IMR-90 (cell line): Measurements from ENCODE around the gene CHRD. TPM values are rescaled to one million over a fixed set of nuclear protein-coding genes. Genes with fewer than 3 reads are reported as not detected.
A peak's percentile ranks its signal among the peaks of the same experiment; 100 is the strongest.

Source experiments
- ATAC-seq: fragments of 200-7000 bp; cut with Tn5 transposase; 2 replicates; pipeline ENCODE4 v1.9.1; 2020; ENCODE audit warnings: low read depth, mild to moderate bottlenecking, moderate library complexity
- BruUV-seq: library from RNA; stranded (reverse); fragments of 400-500 nt; replicated peaks from 2 replicates; lab custom pipeline; 2021; lab: Mats Ljungman, UMichigan
- CTCF ChIA-PET: fragments of 300-600 bp; formaldehyde crosslinking; extraction: SDS; loops from one replicate; lab custom pipeline; 2021; ENCODE audit warnings: antibody characterized with exemption; lab: Yijun Ruan, JAX
- POLR2A ChIA-PET: fragments of 300-600 bp; sonication (Branson Sonifier 250); formaldehyde crosslinking; loops from one replicate; lab custom pipeline; 2022; ENCODE audit warnings: antibody characterized with exemption; ENCODE audit not compliant: unreplicated experiment; lab: Charles Lee
- DNase-seq: peaks from one replicate; pipeline ENCODE4 v3.0.0; 2013
- H2AFZ ChIP-seq: replicated peaks from 2 replicates; pipeline ENCODE3; 2013; ENCODE audit warnings: low read length, mild to moderate bottlenecking; ENCODE audit not compliant: poor library complexity
- H2AK5ac ChIP-seq: 2 replicates; pipeline ENCODE4 v1.6.1; 2013; ENCODE audit warnings: low read depth, low read length, inconsistent platforms
- H2AK9ac ChIP-seq: replicated peaks from 2 replicates; pipeline ENCODE3; 2013; ENCODE audit warnings: mild to moderate bottlenecking, low read depth, low read length, moderate library complexity; ENCODE audit not compliant: poor library complexity
- H2BK120ac ChIP-seq: 2 replicates; pipeline ENCODE4 v1.6.1; 2013; ENCODE audit warnings: low read depth, low read length, inconsistent platforms
- H2BK15ac ChIP-seq: 3 replicates; pipeline ENCODE4 v1.6.1; 2013; ENCODE audit warnings: low read depth, low read length, inconsistent platforms
- H2BK20ac ChIP-seq: 2 replicates; pipeline ENCODE4 v1.6.1; 2013; ENCODE audit warnings: low read depth, mild to moderate bottlenecking, inconsistent platforms, low read length, moderate library complexity
- H2BK5ac ChIP-seq: 2 replicates; pipeline ENCODE4 v1.6.1; 2013; ENCODE audit warnings: mild to moderate bottlenecking, low read depth, low read length, inconsistent platforms; ENCODE audit not compliant: poor library complexity, severe bottlenecking
- H3K14ac ChIP-seq: replicated peaks from 2 replicates; pipeline ENCODE4 v1.6.1; 2013; ENCODE audit warnings: low read depth, low read length, inconsistent platforms
- H3K18ac ChIP-seq: 2 replicates; pipeline ENCODE4 v1.6.1; 2013; ENCODE audit warnings: low read depth, low read length, control low read depth
- H3K23ac ChIP-seq: 2 replicates; pipeline ENCODE4 v1.6.1; 2013; ENCODE audit warnings: low read depth, low read length, inconsistent platforms
- H3K27ac ChIP-seq: 2 replicates; pipeline ENCODE4 v1.5.1; 2013; ENCODE audit warnings: mild to moderate bottlenecking, control low read depth, low read length; ENCODE audit not compliant: insufficient read depth
- H3K27me3 ChIP-seq: 2 replicates; pipeline ENCODE4 v1.6.1; 2013; ENCODE audit warnings: low read length; ENCODE audit not compliant: control insufficient read depth, insufficient read depth
- H3K36me3 ChIP-seq: 2 replicates; pipeline ENCODE4 v1.6.1; 2013; ENCODE audit warnings: low read length, mixed read lengths; ENCODE audit not compliant: control insufficient read depth, insufficient read depth
- H3K4ac ChIP-seq: 2 replicates; pipeline ENCODE4 v1.6.1; 2013; ENCODE audit warnings: low read depth, low read length, inconsistent platforms
- H3K4me1 ChIP-seq: 2 replicates; pipeline ENCODE4 v1.6.1; 2013; ENCODE audit warnings: low read length, mixed read lengths; ENCODE audit not compliant: control insufficient read depth, insufficient read depth
- H3K4me2 ChIP-seq: 2 replicates; pipeline ENCODE4 v1.6.1; 2013; ENCODE audit warnings: low read depth, mild to moderate bottlenecking, control low read depth, low read length, moderate library complexity
- H3K4me3 ChIP-seq: 2 replicates; pipeline ENCODE4 v1.5.1; 2013; ENCODE audit warnings: low read depth, mild to moderate bottlenecking, control low read depth, low read length, moderate library complexity; ENCODE audit not compliant: insufficient read depth
- H3K56ac ChIP-seq: 2 replicates; pipeline ENCODE4 v1.6.1; 2013; ENCODE audit warnings: low read length, inconsistent platforms; ENCODE audit not compliant: insufficient read depth; ENCODE audit errors: extremely low read depth
- H3K79me1 ChIP-seq, 2 experiments: 2 replicates each; pipeline ENCODE4 v1.6.1; 2013; ENCODE audit warnings: low read length in 2 of 2, inconsistent platforms in 1 of 2, low read depth in 1 of 2
- H3K9ac ChIP-seq: 2 replicates; pipeline ENCODE4 v1.6.1; 2013; ENCODE audit warnings: low read depth, low read length, control low read depth
- H3K9me1 ChIP-seq: 2 replicates; pipeline ENCODE4 v1.6.1; 2013; ENCODE audit warnings: low read length, inconsistent platforms; ENCODE audit not compliant: insufficient read depth
- H3K9me3 ChIP-seq: 2 replicates; pipeline ENCODE4 v1.6.1; 2013; ENCODE audit warnings: low read length; ENCODE audit not compliant: control insufficient read depth, insufficient read depth
- H4K20me1 ChIP-seq: 2 replicates; pipeline ENCODE4 v1.6.1; 2013; ENCODE audit warnings: low read length, inconsistent platforms; ENCODE audit not compliant: insufficient read depth
- H4K5ac ChIP-seq: 2 replicates; pipeline ENCODE4 v1.6.1; 2013; ENCODE audit warnings: mild to moderate bottlenecking, low read depth, low read length, control low read depth
- H4K8ac ChIP-seq, 2 experiments: 2 replicates each; pipeline ENCODE4 v1.6.1; 2013; ENCODE audit warnings: low read depth in 2 of 2, low read length in 2 of 2, control low read depth in 1 of 2, inconsistent platforms in 1 of 2
- H4K91ac ChIP-seq: 2 replicates; pipeline ENCODE4 v1.6.1; 2013; ENCODE audit warnings: low read depth, low read length, inconsistent platforms; ENCODE audit not compliant: insufficient read depth
- BHLHE40 ChIP-seq: fragments of 150-350 bp; IDR thresholded peaks from 2 replicates; pipeline ENCODE4 v1.6.1; 2016; ENCODE audit warnings: mild to moderate bottlenecking, low read depth, low read length
- CEBPB ChIP-seq: IDR thresholded peaks from 2 replicates; pipeline ENCODE4 v1.6.1; 2012; ENCODE audit warnings: low read depth, low read length, improper control_type of control experiment
- CHD1 ChIP-seq: IDR thresholded peaks from 2 replicates; pipeline ENCODE4 v1.6.1; 2012; ENCODE audit warnings: low read depth, low read length, improper control_type of control experiment
- ELK1 ChIP-seq: fragments of 150-350 bp; IDR thresholded peaks from 2 replicates; pipeline ENCODE4 v1.6.1; 2016; ENCODE audit warnings: low read depth, mild to moderate bottlenecking, low read length, moderate library complexity, borderline replicate concordance
- FOS ChIP-seq: fragments of 150-350 bp; IDR thresholded peaks from 2 replicates; pipeline ENCODE4 v1.6.1; 2016; ENCODE audit warnings: low read depth, low read length
- MAFK ChIP-seq: IDR thresholded peaks from 2 replicates; pipeline ENCODE4 v1.6.1; 2012; ENCODE audit warnings: low read depth, low read length, improper control_type of control experiment
- MAZ ChIP-seq: IDR thresholded peaks from 2 replicates; pipeline ENCODE4 v1.6.1; 2012; ENCODE audit warnings: low read depth, mild to moderate bottlenecking, low read length, improper control_type of control experiment, moderate library complexity, borderline replicate concordance
- MXI1 ChIP-seq: IDR thresholded peaks from 2 replicates; pipeline ENCODE4 v1.6.1; 2012; ENCODE audit warnings: low read depth, mild to moderate bottlenecking, low read length, moderate library complexity, borderline replicate concordance
- NFE2L2 ChIP-seq: fragments of 150-350 bp; IDR thresholded peaks from 2 replicates; pipeline ENCODE4 v1.6.1; 2016; ENCODE audit warnings: low read depth, mild to moderate bottlenecking, low read length
- POLR2A ChIP-seq: IDR thresholded peaks from 2 replicates; pipeline ENCODE4 v1.6.1; 2012; ENCODE audit warnings: mild to moderate bottlenecking, low read depth, low read length
- RAD21 ChIP-seq: IDR thresholded peaks from 2 replicates; pipeline ENCODE4 v1.6.1; 2012; ENCODE audit warnings: low read length, improper control_type of control experiment
- RCOR1 ChIP-seq: IDR thresholded peaks from 2 replicates; pipeline ENCODE4 v1.6.1; 2012; ENCODE audit warnings: mild to moderate bottlenecking, low read length, improper control_type of control experiment; ENCODE audit not compliant: insufficient replicate concordance
- RFX5 ChIP-seq: IDR thresholded peaks from 2 replicates; pipeline ENCODE4 v1.8.0; 2012; ENCODE audit warnings: low read depth, mild to moderate bottlenecking, low read length, moderate library complexity
- SMC3 ChIP-seq: fragments of 150-350 bp; IDR thresholded peaks from 2 replicates; pipeline ENCODE4 v1.6.1; 2016; ENCODE audit warnings: low read depth, mild to moderate bottlenecking, antibody characterized with exemption, low read length, moderate library complexity
- USF2 ChIP-seq: fragments of 150-350 bp; IDR thresholded peaks from 2 replicates; pipeline ENCODE4 v1.6.1; 2017; ENCODE audit warnings: mild to moderate bottlenecking, antibody characterized with exemption, low read length, low read depth
- WGBS, 2 experiments: methylation state at CpG; one replicate each; pipeline versions ENCODE4 v1.1.5 to v1.1.7; 2013; ENCODE audit warnings: missing lambda C conversion rate in 2 of 2; ENCODE audit not compliant: insufficient read length in 1 of 2; ENCODE audit errors: extremely low coverage in 2 of 2; 5-methylcytosine and 5-hydroxymethylcytosine counted together
- dilution Hi-C: fragments of 300-500 bp; cut with HindIII; formaldehyde crosslinking; loops from one replicate; pipeline ENCODE4 v1.14.3; 2018; ENCODE audit warnings: low sequenced_read_pairs; ENCODE audit not compliant: unreplicated experiment
- in situ Hi-C: fragments of 300-500 bp; cut with MboI; formaldehyde crosslinking; loops from 3 replicates; pipeline ENCODE4 v1.14.3; 2019; ENCODE audit warnings: low sequenced_read_pairs, inconsistent platforms, mixed read lengths
- intact Hi-C: fragments of 100-400 bp; cut with micrococcal nuclease; formaldehyde crosslinking; loops from 2 replicates; pipeline ENCODE4 v1.10.0; 2022
- polyA plus RNA-seq, 3 experiments: library from polyadenylated mRNA; depleted of rRNA; stranded (reverse); fragments of >200 nt; gene quantifications; 2 replicates each; pipeline ENCODE4 v1.2.3, GENCODE V29; 2012; ENCODE audit warnings: low replicate concordance in 1 of 3
- total RNA-seq: library from RNA; depleted of rRNA; stranded (reverse); fragments of >200 nt; gene quantifications from 2 replicates; pipeline ENCODE4 v1.2.3, GENCODE V29; 2012

The CHRD gene
- total and polyA plus RNA-seq, 2 of the 4 experiments (the other 2 are of a cell fraction), result under 0.01 to 0.09 TPM

- H4K8ac ChIP-seq, result peak overlapping the region; percentile 7 to 80; a peak in 3 of 4 replicates
- POLR2A ChIA-PET, result interaction anchor here (0.6 kb wide), 1 partner anchor 538 kb away, joined by 7 read pairs; no protein-coding TSS in a partner anchor
- peak overlapping the region; percentile 25; the same call in 1 of the 2 replicates for H2BK120ac ChIP-seq
- H3K14ac ChIP-seq, result peak overlapping the region; percentile 94
- H3K4me1 ChIP-seq, result peaks cover 7% of the 10 kb centered on the region
- no peaks in the 10 kb centered on the region for H3K27me3 ChIP-seq
- CTCF ChIA-PET, result interaction anchor here (1.0 to 1.1 kb wide), 2 partner anchors 9 kb away, joined by 6 to 11 read pairs; no protein-coding TSS in a partner anchor
- intact Hi-C loops, result loop anchor here (2.0 kb wide), 1 partner anchor 48 kb away; the partner anchor contains the start of gene EIF4G1
- H4K91ac ChIP-seq, result peak overlapping the region; percentile 46
- no peaks in the 10 kb centered on the region for H3K9me3 ChIP-seq
- H3K56ac ChIP-seq, result peak overlapping the region; percentile 81
- WGBS, 2 experiments, result 0% methylated on average over 36 of the region's 68 CpGs; no CpG with 5 or more reads in 1 of the 2 experiments
- H3K4me3 ChIP-seq, result peak overlapping the region; percentile 56
- in situ Hi-C loops, result no loop called here
- peak overlapping the region; percentile 61; the same call in 1 of the 2 replicates for H3K18ac ChIP-seq
- peak overlapping the region; percentile 65 for H4K5ac ChIP-seq
- DNase-seq (peak; percentile 97), ATAC-seq (peak; percentile 64)
- peaks cover 8 to 49% of the 10 kb centered on the region in 2 experiments for H3K79me1 ChIP-seq
- peak overlapping the region; percentile 91 for H3K23ac ChIP-seq
- H3K4ac ChIP-seq, result peak overlapping the region; percentile 90
- peaks cover 10% of the 10 kb centered on the region; the same call in 1 of the 2 replicates for H3K9me1 ChIP-seq
- H4K20me1 ChIP-seq, result peaks cover 11% of the 10 kb centered on the region
- peaks cover 10% of the 10 kb centered on the region for H3K36me3 ChIP-seq
- TSS peak; percentile 30 for BruUV-seq
- H2BK20ac ChIP-seq, result no peak overlapping the region
- peak overlapping the region; percentile 96 for H2AK9ac ChIP-seq
- H2AK5ac ChIP-seq, result peak overlapping the region; percentile 85
- dilution Hi-C loops, result loop anchor here (25.0 kb wide), 1 partner anchor 174 kb away; no protein-coding TSS in a partner anchor
- peak overlapping the region; percentile 95 for H3K4me2 ChIP-seq
- H2AFZ ChIP-seq, result peak overlapping the region; percentile 92
- peak overlapping the region; percentile 89 for H3K9ac ChIP-seq
- H2BK5ac ChIP-seq, result peak overlapping the region; percentile 93
- no peak overlapping the region; the same call in 2 of the 3 replicates for H2BK15ac ChIP-seq
- H3K27ac ChIP-seq, result peak overlapping the region; percentile 95
- TF ChIP-seq RAD21, result peak; percentile 28; the same call in 1 of the 2 replicates
- no peak for TF ChIP-seq RCOR1
- TF ChIP-seq BHLHE40, result no peak
- no peak for TF ChIP-seq NFE2L2
- TF ChIP-seq CHD1, result no peak
- TF ChIP-seq MAFK, result no peak
- peak; percentile 74 for TF ChIP-seq POLR2A
- TF ChIP-seq MAZ, result peak; percentile 54; the same call in 1 of the 2 replicates
- peak; percentile 28; the same call in 1 of the 2 replicates for TF ChIP-seq SMC3
- TF ChIP-seq RFX5, result no peak
- no peak for TF ChIP-seq FOS
- TF ChIP-seq ELK1, result no peak
- no peak for TF ChIP-seq CEBPB
- TF ChIP-seq USF2, result no peak
- no peak for TF ChIP-seq MXI1
Observed at GRCh38 chr3:184362668-184363546, 16.9 kb upstream of the CHRD start.
